SU-DHL-6 (cell line): ENCODE data around the gene AGAP1.

Experiments
- H2AFZ ChIP-seq: fragments of 200-600 bp; sonication (generic); 2 replicates; pipeline ENCODE4 v1.6.1; 2014; ENCODE audit warnings: low read depth, mild to moderate bottlenecking, moderate library complexity, mixed read lengths, antibody characterized with exemption, low read length; ENCODE audit not compliant: severe bottlenecking
- H3F3A ChIP-seq: fragments of 200-600 bp; shearing (Covaris generic); 2 replicates; pipeline ENCODE4 v1.6.0; 2016; ENCODE audit warnings: antibody characterized with exemption, mild to moderate bottlenecking; ENCODE audit not compliant: insufficient read depth
- H3K27ac ChIP-seq: fragments of 200-600 bp; sonication (generic); 2 replicates; pipeline ENCODE4 v1.5.1; 2016; ENCODE audit warnings: low read depth, mild to moderate bottlenecking, low read length, moderate library complexity, mixed read lengths
- H3K27me3 ChIP-seq: fragments of 200-600 bp; sonication (generic), shearing (Covaris generic); 2 replicates; pipeline ENCODE4 v1.6.0; 2014; ENCODE audit warnings: mild to moderate bottlenecking, low read length
- H3K36me3 ChIP-seq: fragments of 200-600 bp; sonication (generic); 2 replicates; pipeline ENCODE4 v1.6.1; 2014; ENCODE audit warnings: mild to moderate bottlenecking, low read length, mixed read lengths
- H3K4me2 ChIP-seq: fragments of 300-600, 200-600 bp; shearing (Covaris generic), sonication (generic); 2 replicates; pipeline ENCODE4 v1.6.0; 2014; ENCODE audit warnings: low read length, low read depth, mild to moderate bottlenecking; ENCODE audit not compliant: poor library complexity, severe bottlenecking
- H3K4me3 ChIP-seq: fragments of 200-600 bp; sonication (generic); 2 replicates; pipeline ENCODE4 v1.5.1; 2014; ENCODE audit warnings: antibody characterized with exemption, low read length, mild to moderate bottlenecking, mixed read lengths; ENCODE audit not compliant: insufficient read depth, poor library complexity, severe bottlenecking
- H3K79me2 ChIP-seq: fragments of 200-600 bp; sonication (generic); 2 replicates; pipeline ENCODE4 v1.6.1; 2014; ENCODE audit warnings: mild to moderate bottlenecking, low read length, moderate library complexity; ENCODE audit not compliant: insufficient read depth
- H3K9ac ChIP-seq: fragments of 200-600 bp; sonication (generic); 2 replicates; pipeline ENCODE4 v1.7.0; 2014; ENCODE audit warnings: mild to moderate bottlenecking, low read length
- H3K9me2 ChIP-seq: fragments of 200-600 bp; sonication (generic); replicated peaks from 2 replicates; pipeline ENCODE4 v1.6.1; 2014; ENCODE audit warnings: low read length; ENCODE audit not compliant: insufficient read depth
- H3K9me3 ChIP-seq: fragments of 200-600 bp; sonication (generic); 2 replicates; pipeline ENCODE4 v1.6.1; 2014; ENCODE audit warnings: low read length, mixed read lengths; ENCODE audit not compliant: insufficient read depth
- H4K20me1 ChIP-seq: fragments of 200-600 bp; sonication (generic); 2 replicates; pipeline ENCODE4 v1.6.1; 2014; ENCODE audit warnings: low read depth, mild to moderate bottlenecking, antibody characterized with exemption, low read length, moderate library complexity, mixed read lengths
- CTCF ChIP-seq: fragments of 200-600 bp; sonication (generic); IDR thresholded peaks from one replicate; pipeline ENCODE4 v1.5.1; 2017; ENCODE audit warnings: antibody characterized with exemption, mild to moderate bottlenecking, low read length, moderate library complexity; ENCODE audit not compliant: insufficient read depth, poor library complexity, severe bottlenecking
- EZH2phosphoT487 ChIP-seq: fragments of 200-600 bp; sonication (generic), shearing (Covaris generic); conservative IDR thresholded peaks from 2 replicates; pipeline ENCODE4 v1.6.1; 2018; ENCODE audit warnings: mild to moderate bottlenecking, antibody characterized with exemption, low read length, moderate library complexity, mixed read lengths

The AGAP1 gene

GRCh38 chr2:236120829-236121228 is 627.0 kb downstream of the AGAP1 start:
- H3K79me2 ChIP-seq, result no peaks in the 10 kb centered on the region
- TF ChIP-seq EZH2phosphoT487, result no peak
- no peak for TF ChIP-seq CTCF
- no peak overlapping the region for H2AFZ ChIP-seq
- no peaks in the 10 kb centered on the region for H3F3A ChIP-seq
- H3K9me3 ChIP-seq, result no peaks in the 10 kb centered on the region
- no peaks in the 10 kb centered on the region for H4K20me1 ChIP-seq
- H3K9me2 ChIP-seq, result no peaks in the 10 kb centered on the region
- H3K27ac ChIP-seq, result no peak overlapping the region
- H3K4me2 ChIP-seq, result no peak overlapping the region
- no peak overlapping the region for H3K9ac ChIP-seq
- no peak overlapping the region for H3K4me3 ChIP-seq
- H3K27me3 ChIP-seq, result no peaks in the 10 kb centered on the region
- H3K36me3 ChIP-seq, result no peaks in the 10 kb centered on the region

- Histone ChIP-seq H3F3A (no peaks in the 10 kb centered on the region), H3K27me3 (no peaks in the 10 kb centered on the region), H4K20me1 (no peaks in the 10 kb centered on the region), H3K27ac (no peak overlapping the region), H3K36me3 (no peaks in the 10 kb centered on the region), H3K9ac (no peak overlapping the region), H3K79me2 (no peaks in the 10 kb centered on the region), H3K9me3 (no peaks in the 10 kb centered on the region), H3K9me2 (no peaks in the 10 kb centered on the region), H2AFZ (no peak overlapping the region), H3K4me3 (no peak overlapping the region), H3K4me2 (no peak overlapping the region)
- no peak for TF ChIP-seq CTCF
- TF ChIP-seq EZH2phosphoT487, result no peak
Observed at GRCh38 chr2:236121546-236121945, 627.7 kb downstream of the AGAP1 start.

GRCh38 chr2:236122236-236122635 is 628.4 kb downstream of the AGAP1 start:
- Histone ChIP-seq H3K27me3 (no peaks in the 10 kb centered on the region), H3K36me3 (no peaks in the 10 kb centered on the region), H3K4me2 (no peak overlapping the region), H3K79me2 (no peaks in the 10 kb centered on the region), H3F3A (no peaks in the 10 kb centered on the region), H3K9me2 (no peaks in the 10 kb centered on the region), H3K9ac (no peak overlapping the region), H3K27ac (no peak overlapping the region), H4K20me1 (no peaks in the 10 kb centered on the region), H2AFZ (no peak overlapping the region), H3K4me3 (no peak overlapping the region), H3K9me3 (no peaks in the 10 kb centered on the region)
- no peak for TF ChIP-seq CTCF
- TF ChIP-seq EZH2phosphoT487, result no peak

GRCh38 chr2:236123716-236124115 is 629.9 kb downstream of the AGAP1 start:
- Histone ChIP-seq H3K79me2 (no peaks in the 10 kb centered on the region), H3F3A (no peaks in the 10 kb centered on the region), H3K27me3 (no peaks in the 10 kb centered on the region), H4K20me1 (no peaks in the 10 kb centered on the region), H3K4me2 (no peak overlapping the region), H3K27ac (no peak overlapping the region), H3K9me2 (no peaks in the 10 kb centered on the region), H3K9me3 (no peaks in the 10 kb centered on the region), H3K9ac (no peak overlapping the region), H3K4me3 (no peak overlapping the region), H2AFZ (no peak overlapping the region), H3K36me3 (no peaks in the 10 kb centered on the region)
- no peak for TF ChIP-seq EZH2phosphoT487
- no peak for TF ChIP-seq CTCF
